ENCODE data around the gene CCSER1.

Gene CCSER1

DNA sequence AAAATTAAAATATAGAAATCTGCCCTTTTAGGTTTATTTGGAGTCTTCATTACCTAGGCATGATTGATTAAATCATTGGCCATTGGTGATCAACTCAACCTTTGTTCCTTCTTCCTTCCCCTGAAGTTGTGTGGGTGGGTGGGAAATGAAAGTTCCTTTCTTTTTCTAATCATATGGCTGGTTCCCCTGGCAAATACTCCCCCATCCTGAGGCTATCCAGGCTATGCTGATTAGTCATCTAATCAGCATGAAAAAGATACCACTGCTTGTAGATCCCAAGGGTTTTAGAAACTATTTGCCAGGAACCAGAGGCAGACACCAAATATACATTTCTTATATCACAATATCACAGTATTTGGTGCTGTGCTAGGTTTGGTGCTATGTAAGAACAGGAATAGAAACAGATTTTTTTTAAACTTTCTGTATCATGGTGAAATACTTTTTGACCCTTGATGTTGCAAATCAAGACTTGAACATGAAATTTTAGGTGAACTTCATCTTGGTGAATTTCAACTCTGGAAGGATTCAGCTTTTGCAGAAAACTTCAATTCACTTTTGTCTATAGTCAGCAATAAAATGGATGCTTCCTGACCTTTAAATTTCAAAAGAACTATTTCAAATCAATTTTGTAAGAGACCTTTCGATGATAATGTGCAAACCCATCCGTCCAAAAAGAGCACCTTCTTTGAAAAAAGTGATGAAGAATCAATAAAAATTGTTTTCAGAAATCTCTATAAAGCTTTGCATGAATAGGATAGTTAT, 71.1 kb downstream of the CCSER1 start:
- DNase-seq (ENCODE audit: low read depth): no peak

DNA sequence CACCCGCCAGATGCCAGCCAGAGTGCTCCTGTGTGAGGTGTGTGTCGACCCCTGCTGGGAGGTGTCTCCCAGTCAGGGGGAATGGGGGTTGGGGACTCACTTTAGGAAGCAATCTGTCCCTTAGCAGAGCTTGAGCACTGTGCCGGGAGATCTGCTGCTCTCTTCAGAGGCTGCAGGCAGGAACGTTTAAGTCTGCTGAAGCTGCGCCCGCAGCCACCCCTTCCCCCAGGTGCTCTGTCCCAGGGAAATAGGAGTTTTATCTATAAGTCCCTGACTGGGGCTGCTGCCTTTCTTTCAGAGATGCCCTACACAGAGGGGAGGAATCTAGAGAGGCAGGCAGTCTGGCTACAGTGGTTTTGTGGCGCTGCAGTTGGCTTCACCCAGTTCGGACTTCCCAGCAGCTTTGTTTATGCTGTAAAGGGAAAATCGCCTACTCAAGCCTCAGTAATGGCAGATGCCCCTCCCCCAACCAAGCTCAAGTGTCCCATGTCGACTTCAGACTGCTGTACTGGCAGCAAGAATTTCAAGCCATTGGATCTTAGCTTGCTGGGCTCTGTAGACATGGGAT, 80.8 kb downstream of the CCSER1 start:
- no peak for DNase-seq (ENCODE audit: low read depth)

DNA sequence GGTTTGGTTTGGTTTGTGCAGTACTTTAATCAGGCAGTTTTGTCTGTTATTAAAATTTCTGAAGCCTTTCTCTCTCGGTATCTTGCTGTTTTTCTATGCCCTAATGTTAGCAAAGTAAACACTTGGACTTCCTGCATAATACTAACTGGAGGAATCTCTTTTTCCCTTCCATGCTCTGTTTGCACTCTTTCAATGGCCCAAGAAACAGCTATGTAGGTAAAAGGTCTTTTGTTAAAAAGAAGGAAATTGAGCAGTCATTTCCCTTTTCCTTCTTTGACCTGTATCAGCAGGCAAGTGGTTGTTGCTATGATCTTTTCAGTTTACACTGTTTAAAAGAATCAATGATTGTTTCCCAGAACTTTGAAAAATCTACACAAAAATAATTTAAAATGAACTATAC, 82.7 kb downstream of the CCSER1 start:
- DNase-seq (ENCODE audit: low read depth): no peak

DNA sequence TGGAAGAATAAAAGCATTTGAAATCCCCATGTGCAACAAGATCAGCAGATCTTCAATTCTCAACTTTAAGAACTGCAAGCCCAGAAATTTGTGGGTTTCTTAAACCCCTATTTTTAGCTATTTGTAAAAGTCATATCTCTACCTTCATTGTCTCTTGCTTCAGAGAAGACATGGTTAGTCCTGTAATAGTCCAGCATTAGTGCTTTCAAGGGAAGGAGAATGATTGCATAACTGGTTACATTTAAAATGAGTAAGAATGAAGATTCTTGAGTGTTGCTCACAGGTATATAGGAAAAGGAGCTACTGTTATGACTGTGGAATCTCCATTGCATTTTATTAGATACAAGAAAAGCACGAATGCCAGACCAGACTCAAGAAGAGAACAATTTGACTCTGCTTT, 84.0 kb downstream of the CCSER1 start:
- DNase-seq (ENCODE audit: low read depth): no peak

DNA sequence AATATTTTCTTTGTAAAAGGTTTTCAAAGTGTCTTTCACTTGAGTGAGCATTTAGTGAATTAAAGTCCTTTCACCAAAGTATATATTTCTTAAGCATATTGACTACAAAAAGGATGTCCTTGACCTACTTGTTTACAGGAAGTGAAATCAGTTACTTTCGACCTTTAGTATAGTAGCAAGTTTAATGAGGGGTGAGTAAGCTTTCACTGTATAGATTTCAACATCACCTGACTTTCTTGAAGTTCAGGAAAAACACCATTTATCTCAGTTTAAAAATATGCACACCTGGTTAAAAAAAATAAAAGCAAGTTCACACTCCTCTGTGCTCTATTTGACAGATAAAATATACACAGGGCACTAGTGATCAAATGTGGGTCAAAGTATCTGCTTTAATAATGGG, 88.1 kb downstream of the CCSER1 start:
- no peak for DNase-seq (ENCODE audit: low read depth)

DNA sequence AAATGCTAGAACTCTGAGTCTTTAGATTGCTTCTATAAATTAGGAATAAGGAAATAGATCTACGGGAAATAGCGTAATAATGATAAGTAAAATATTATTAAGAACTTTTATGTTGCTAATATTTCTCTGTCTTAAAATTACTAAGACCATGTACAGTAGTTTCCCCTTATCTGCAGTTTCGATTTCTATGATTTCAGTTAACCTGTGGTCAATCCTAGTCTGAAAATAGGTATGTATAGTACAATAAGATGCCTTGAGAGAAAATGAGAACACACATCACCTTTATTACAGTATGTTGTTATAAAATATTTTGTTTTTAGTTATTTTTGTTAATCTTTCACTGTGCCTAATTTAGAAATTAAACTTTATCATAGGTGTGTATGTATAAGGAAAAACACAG, 92.6 kb downstream of the CCSER1 start:
- no peak for DNase-seq (ENCODE audit: low read depth)

DNA sequence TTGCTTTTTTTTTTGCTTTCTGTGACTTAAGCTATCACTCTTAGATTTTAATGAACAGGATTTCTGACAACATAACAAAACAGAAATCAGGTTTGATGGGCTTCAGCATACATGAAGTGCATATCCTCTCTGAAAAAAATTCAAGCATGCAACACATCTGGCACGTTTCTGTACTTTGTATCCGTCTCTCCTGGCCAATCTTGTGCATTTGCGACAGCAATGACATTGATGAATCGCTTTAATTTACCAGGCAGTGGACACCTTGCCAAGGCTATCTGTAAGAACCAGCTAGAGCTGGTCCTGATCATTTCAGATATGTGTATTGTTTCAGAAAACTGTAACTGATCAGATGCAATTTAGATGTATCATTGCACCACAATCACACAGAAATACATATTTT, 93.3 kb downstream of the CCSER1 start:
- DNase-seq (ENCODE audit: low read depth): no peak

DNA sequence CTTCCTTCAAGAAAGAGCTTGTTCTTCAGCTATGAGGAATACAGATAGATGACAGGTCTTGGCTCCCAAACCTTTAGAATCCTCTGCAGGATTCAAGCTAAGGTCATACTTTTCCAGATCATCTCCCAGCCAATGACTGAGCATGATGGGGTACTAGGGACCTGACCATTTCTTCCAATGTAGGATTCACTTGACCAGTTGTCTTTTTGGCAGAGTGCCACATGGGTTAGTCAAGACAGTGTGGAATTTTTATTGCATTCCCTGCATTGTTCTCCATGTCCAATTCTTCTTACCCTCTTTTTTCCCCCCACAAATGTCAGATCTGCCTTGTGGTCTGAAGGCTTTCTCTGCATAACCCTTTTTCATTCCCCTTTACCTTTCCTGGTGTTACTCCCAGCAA, 99.5 kb downstream of the CCSER1 start:
- no peak for DNase-seq (ENCODE audit: low read depth)

DNA sequence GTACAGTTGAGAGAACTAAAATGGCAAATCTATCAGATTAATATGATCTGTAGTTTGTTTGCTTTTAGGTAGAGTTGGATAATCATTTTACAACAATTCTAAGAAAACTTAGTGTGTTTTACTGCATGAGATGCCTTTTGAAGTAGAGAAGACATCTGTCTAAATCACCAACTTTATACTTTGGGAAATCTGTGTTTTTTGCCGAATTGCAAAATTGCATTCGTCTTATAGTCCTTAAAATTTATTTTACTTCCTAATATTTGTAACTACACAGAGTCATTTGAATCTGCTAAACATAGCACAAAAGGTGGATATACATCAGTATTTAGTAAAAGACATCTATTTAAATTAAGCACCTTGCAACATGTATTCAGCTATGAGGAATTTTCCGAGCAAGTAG, 100.0 kb downstream of the CCSER1 start:
- no peak for DNase-seq (ENCODE audit: low read depth)

DNA sequence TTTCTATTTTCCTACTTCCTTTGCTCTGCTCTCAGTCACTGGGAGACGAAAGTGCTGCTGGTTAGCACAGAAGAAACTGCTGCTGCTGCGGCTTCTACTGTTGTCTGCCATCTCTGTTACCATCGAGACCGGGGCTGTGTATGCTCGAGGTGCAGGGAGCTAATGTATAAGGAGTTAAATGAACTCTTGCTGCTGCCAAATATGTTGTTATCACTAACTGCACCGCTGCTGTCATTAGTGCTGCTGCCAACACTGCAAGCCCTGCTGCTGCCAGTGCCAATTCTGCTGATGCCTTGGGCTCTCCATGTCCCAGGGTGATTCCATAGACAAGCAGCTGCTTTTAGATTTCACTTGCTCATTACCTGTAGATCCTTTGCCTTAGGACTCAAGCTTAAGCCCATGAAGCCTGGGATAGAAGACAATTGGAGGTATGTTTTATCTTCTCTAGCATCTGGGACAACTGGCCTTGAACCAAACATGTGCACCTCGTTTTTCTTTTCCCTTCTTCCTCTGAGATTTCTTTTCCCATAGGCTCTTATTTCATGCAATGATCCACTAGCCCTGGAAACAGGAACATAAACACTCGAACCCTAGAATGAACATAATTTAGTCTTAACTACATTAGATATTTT, 107.8 kb downstream of the CCSER1 start:
- DNase-seq (ENCODE audit: low read depth): no peak

DNA sequence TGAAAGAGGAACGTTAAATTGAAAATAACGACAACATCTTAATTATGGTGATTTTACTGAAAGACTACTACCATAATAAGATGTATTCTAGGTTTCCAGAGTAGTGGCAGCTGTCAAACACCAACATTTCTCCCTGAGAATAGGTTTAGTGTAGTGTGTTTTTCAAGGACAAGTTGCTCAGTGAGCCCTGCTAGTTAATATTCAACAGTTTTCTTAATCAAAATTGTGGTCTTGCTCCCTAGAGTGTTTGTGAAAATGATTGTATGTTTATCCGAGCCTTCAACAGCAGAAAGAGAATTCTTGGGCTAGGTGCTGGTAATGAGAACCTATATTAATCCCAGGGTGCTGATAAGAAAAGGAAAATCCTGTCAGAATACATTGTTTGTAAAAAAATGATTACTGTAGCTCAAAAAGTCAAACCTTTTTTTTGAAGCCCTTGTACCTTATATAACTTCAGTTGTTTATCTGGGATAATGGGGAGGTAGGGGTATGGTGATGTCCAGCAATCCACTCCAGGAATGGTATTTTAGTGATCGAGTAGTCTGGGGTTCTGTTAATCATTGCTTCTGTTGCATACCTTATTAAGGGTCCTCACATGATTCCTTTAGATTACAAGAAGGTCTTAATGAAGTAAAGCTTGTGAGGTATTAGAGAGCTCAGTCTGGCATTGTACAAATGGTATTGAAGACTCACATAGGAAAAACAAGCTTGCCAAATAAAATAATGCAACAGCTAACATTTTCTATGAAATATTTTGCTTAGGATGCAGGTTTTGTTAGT, 110.7 kb downstream of the CCSER1 start:
- no peak for DNase-seq (ENCODE audit: low read depth)

DNA sequence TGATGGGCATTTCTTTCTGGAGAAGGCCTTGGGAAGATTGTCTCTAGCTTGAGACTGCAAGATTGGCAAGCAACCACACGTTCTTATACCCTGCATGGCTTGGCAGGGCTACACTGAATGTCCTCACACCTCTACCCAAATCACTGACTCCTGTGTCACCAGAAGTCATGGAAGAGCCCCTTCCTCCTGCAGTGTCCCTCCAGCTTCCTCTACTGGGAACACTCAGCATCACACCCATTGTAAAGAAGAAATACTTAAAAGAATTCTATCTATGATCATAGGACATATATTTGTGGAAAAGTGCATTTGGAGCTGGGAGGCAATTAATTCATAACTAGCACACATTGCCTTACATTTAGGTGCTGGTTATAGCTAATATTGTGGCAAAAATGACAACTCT, 113.1 kb downstream of the CCSER1 start:
- no peak for DNase-seq (ENCODE audit: low read depth)

DNA sequence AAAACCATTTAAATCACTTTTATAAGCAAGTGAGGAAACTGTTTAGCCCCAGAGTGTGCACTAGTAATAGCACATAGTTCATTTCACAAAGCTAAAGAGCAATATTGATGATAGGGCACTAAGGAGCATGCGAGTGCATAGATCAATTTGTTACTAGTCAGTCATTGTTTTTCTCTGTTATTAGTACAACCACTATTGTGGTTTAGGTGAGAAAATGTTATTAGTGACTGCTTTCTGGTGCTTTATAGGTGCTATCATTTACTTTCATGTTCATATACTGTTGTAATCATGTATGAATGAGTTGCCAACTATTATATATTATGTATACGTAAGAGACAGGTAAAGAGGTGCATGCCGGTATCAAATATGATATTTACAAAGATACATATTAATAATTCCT, 113.8 kb downstream of the CCSER1 start:
- no peak for DNase-seq (ENCODE audit: low read depth)

DNA sequence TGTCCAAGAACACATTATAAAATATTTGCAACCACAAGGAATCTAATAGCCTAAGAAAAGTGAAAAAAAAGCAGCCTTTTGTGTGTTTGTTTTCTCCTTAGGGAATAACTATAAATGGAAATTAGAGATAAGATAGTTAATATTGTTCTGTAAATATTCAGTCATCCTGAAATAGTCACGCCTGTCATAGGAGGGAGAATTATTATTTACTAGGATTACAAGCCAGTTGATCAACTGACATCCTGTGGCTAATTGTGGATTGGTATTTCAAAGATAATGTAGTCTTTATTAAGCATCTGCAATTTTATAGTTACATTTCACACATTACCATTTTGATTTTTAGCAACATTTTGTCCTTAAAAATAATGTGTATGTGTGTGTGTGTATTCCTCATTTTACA, 118.6 kb downstream of the CCSER1 start:
- DNase-seq (ENCODE audit: low read depth): no peak

DNA sequence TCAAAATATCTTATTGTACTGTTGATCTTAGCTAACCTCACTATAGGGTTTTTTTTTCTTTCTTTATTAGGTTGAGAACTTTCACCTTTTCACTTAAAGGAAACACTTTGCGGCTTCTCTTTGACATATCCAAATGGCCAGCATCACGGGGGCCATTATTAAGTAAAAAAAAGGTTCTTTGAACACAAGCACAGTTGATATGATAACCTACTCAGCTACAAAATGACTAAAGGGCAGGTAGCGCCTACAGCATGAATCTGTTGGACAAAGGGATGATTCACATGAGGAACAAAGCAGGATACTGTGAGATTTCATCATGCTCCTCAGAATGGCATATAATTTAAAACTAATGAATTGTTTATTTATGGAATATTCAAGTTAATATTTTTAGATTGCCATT, 119.6 kb downstream of the CCSER1 start:
- DNase-seq (ENCODE audit: low read depth): no peak

DNA sequence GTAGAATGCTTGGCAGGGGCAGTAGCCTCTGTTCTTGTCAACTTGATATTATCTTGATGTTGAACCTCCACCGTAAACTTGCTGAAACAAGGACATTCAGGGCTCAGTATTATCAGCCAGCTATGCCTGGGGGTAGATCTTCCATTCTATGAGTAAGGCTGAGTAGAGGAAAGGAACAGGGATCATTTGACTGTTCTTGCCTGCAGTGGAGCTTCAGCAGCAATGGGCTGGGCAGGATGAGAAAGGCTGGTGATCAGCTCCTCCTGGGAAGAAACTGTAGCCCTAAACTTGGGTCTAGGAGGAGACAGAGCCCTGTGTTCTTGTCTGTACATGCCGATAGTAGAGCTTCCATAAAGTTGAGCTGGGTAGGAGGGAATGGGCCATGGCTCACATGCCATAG, 127.2 kb downstream of the CCSER1 start:
- no peak for DNase-seq (ENCODE audit: low read depth)

DNA sequence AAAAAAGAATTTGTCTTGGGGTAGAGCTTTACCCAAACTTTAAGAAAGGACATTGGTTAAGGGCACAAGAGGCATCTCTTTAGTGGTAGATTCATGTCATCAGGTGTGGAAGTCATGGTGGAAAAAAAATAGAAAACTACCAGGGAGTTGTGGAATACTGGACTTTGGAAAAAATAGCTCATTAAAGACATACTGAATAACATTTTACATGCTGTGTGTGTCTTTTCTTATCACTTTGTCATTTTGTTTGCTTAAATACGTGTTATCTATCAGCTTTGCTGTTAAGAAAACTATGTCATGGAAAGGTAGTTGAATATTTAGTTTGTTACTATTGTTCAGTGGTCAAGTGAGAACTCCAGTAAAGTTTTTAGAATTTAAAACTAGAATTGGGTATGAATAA, 147.0 kb downstream of the CCSER1 start:
- DNase-seq (ENCODE audit: low read depth): no peak

DNA sequence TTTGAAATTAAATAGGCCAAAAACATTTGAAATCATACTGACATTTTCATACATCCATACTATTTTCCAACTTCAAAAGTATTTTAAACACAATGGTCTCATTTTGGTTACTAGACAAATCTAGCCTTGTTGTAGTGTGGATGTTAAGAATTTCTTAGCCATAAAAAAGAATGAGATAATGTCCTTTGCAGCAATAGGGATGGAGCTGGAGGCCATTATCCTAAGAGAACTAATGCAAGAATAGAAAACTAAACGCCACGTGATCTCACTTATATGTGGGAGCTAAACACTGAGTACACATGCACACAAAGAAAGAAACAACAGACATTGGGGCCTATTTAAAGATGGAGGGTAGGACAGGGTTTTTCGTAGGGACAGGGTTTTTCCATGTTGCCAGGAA, 153.8 kb downstream of the CCSER1 start:
- no peak for DNase-seq (ENCODE audit: low read depth)

DNA sequence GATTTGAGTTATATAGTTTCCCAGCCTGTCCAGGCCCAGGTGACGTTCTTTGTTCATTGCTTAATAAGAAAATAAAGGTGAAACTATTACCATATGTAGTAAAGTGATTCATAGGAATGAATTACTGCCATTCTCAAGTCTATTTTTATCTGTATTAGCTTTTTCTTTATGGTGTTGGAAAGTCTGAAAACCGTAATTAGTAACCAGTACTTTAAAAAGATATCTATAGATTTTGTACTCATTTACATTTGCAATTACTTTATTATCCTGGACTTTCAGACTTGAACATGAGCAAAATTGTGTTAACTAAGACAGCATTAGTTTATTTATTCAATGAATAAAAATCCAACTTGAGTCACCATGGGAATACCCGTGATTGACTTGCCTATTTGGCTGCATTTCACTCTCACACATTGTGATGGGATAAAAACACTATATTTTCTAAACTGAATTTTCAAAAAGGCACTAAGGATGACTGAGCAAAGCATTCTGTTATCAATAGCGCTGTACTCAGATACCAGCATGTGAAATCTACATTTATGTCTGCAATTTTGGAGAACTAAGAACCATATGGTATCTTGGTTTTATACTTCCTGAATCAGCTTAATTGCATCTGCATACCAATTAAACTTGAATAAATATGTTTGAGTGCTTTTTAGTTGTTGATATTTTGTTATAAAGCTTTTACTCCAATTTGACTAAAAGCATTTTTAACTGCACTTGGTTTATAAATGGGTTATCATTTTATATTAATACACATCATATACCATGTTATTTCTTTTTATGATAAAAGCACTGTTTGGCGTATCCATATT, 154.6 kb downstream of the CCSER1 start:
- DNase-seq (ENCODE audit: low read depth): no peak

DNA sequence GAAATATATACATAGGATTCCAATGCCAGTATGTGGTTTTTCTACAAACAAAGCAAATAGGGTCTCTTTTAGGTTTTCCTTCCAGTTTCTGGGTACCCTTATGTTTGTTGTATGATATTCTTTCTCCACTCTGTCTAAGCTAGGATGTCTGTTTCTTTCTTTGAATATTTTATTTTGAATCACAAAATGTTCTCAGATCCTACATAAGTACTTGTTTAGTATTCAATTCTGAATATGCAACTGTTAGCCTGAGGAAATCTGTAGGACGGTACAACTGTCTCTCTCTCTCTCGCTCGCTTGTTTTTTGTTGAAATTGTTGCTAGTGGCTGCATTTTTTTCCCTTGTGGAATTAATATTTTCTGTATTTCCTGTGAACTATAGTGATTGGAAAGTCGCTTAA, 163.2 kb downstream of the CCSER1 start:
- DNase-seq (ENCODE audit: low read depth): no peak

DNA sequence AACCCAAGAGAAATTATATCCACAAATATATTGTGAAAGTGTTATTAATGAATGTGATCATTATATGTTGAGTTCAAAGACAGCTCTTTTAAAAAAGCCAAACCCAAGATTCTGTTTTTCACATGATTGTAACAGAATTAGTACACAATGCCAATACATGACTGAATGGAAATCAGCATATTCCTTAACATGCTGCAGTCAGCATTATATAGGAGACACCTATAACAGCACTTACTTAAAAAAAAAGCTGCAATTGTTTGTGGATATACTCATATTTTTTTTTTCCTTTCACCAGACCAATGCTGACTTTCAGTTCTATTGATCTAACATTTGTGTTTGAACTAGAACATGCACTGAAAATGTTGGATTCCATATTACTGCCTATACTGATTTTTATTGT, 165.2 kb downstream of the CCSER1 start:
- no peak for DNase-seq (ENCODE audit: low read depth)

DNA sequence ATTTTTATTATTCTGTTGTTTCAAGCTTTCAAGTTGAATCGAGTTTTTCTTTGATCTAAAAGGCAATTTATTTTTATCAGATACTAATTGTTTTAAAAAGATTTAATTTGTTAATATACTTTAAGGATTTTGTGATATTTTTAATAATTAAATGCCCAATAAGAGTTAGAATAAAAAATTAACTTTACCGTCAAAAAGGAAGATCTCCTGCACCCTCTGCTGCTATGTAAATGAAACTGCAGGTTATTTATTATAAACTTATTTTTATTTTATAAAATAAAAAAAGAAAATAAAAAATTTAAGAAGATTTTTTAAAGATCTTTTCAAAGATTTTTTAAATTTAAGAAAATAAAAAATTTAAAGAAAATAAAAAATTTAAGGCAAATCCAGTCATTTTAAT, 166.1 kb downstream of the CCSER1 start:
- no peak for DNase-seq (ENCODE audit: low read depth)

Measured in T-helper 22 cell (primary cell).